ENCODE results near the gene TIGAR.

The TIGAR gene

GRCh38 chr12:4297617-4298016 is 23.4 kb upstream of the TIGAR start:
- Mint-ChIP-seq H3K4me1 (peaks cover 72% of the 10 kb centered on the region), H3K36me3 (ENCODE audit: low read depth) (peaks cover 94% of the 10 kb centered on the region), H3K27ac (peak overlapping the region; percentile 84), H3K9me3 (no peaks in the 10 kb centered on the region), H3K27me3 (ENCODE audit: low read depth, poor library complexity) (no peaks in the 10 kb centered on the region), H3K4me3 (no peak overlapping the region)
- TF ChIP-seq CTCF (IDR thresholded peaks at IDR 0.05) = no peak
- DNase-seq = no peak

DNA sequence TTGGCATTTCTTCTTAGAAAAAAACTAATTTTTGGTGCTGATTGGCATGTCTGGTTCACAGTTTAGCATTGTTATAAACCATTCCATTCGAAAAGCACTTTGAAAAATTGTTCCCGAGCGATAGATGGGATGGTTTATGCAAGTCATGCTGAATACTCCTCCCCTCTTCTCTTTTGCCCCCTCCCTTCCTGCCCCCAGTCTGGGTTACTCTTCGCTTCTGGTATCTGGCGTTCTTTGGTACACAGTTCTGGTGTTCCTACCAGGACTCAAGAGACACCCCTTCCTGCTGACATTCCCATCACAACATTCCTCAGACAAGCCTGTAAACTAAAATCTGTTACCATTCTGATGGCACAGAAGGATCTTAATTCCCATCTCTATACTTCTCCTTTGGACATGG is 20.1 kb upstream of the TIGAR start:
- H3K36me3 Mint-ChIP-seq (ENCODE audit: low read depth) = peaks cover 91% of the 10 kb centered on the region
- no peak overlapping the region for H3K4me3 Mint-ChIP-seq
- DNase-seq = no peak
- H3K9me3 Mint-ChIP-seq = no peaks in the 10 kb centered on the region
- no peak for TF ChIP-seq CTCF (IDR thresholded peaks at IDR 0.05)
- H3K27ac Mint-ChIP-seq = no peak overlapping the region
- no peaks in the 10 kb centered on the region for H3K27me3 Mint-ChIP-seq (ENCODE audit: low read depth, poor library complexity)
- H3K4me1 Mint-ChIP-seq = peaks cover 55% of the 10 kb centered on the region

GRCh38 chr12:4301932-4302501 is 19.0 kb upstream of the TIGAR start:
- DNase-seq = no peak
- H3K4me1 Mint-ChIP-seq = peaks cover 55% of the 10 kb centered on the region
- H3K27me3 Mint-ChIP-seq (ENCODE audit: low read depth, poor library complexity) = no peaks in the 10 kb centered on the region
- no peak for TF ChIP-seq CTCF (IDR thresholded peaks at IDR 0.05)
- H3K4me3 Mint-ChIP-seq = no peak overlapping the region
- peak overlapping the region; percentile 97 for H3K27ac Mint-ChIP-seq
- H3K9me3 Mint-ChIP-seq = no peaks in the 10 kb centered on the region
- H3K36me3 Mint-ChIP-seq (ENCODE audit: low read depth) = peaks cover 90% of the 10 kb centered on the region

- no peak for TF ChIP-seq CTCF (IDR thresholded peaks at IDR 0.05)
- no peak overlapping the region for H3K4me3 Mint-ChIP-seq
- no peaks in the 10 kb centered on the region for H3K9me3 Mint-ChIP-seq
- peaks cover 60% of the 10 kb centered on the region for H3K4me1 Mint-ChIP-seq
- peak overlapping the region; percentile 97 for H3K27ac Mint-ChIP-seq
- H3K36me3 Mint-ChIP-seq (ENCODE audit: low read depth) = peaks cover 83% of the 10 kb centered on the region
- H3K27me3 Mint-ChIP-seq (ENCODE audit: low read depth, poor library complexity) = no peaks in the 10 kb centered on the region
- DNase-seq = no peak
Observed at GRCh38 chr12:4302881-4303280, 18.1 kb upstream of the TIGAR start.

DNA sequence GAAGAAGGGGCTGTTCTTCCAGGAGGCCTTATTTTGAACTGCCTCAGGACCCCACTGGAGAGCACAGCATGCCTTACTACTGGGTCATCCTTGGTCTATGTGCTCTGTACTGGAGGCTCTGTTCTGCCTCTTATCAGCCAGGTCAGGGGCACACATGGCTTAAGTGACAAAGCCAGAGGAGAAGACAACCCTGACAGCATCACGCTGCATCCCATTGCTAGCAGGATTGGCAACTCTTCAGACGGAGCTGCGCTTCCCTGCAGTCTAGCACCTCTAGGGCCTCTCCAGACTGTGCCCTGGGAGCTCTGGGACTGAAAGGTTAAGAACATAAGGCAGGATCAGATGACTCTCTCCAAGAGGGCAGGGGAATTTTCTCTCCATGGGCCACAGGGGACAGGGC is 17.3 kb upstream of the TIGAR start:
- Mint-ChIP-seq H3K36me3 (ENCODE audit: low read depth) (peaks cover 75% of the 10 kb centered on the region), H3K27me3 (ENCODE audit: low read depth, poor library complexity) (no peaks in the 10 kb centered on the region), H3K4me3 (no peak overlapping the region), H3K4me1 (peaks cover 65% of the 10 kb centered on the region), H3K9me3 (no peaks in the 10 kb centered on the region), H3K27ac (peak overlapping the region; percentile 90)
- no peak for DNase-seq
- TF ChIP-seq CTCF (IDR thresholded peaks at IDR 0.05) = no peak

GRCh38 chr12:4307593-4308333 is 13.2 kb upstream of the TIGAR start:
- H3K36me3 Mint-ChIP-seq (ENCODE audit: low read depth) = peaks cover 54% of the 10 kb centered on the region
- peaks cover 35% of the 10 kb centered on the region for H3K4me1 Mint-ChIP-seq
- DNase-seq = peak; percentile 70
- H3K27me3 Mint-ChIP-seq (ENCODE audit: low read depth, poor library complexity) = no peaks in the 10 kb centered on the region
- peak overlapping the region; percentile 71 for H3K4me3 Mint-ChIP-seq
- TF ChIP-seq CTCF (IDR thresholded peaks at IDR 0.05) = peak; percentile 70
- no peaks in the 10 kb centered on the region for H3K9me3 Mint-ChIP-seq
- H3K27ac Mint-ChIP-seq = peak overlapping the region; percentile 28

Data from nephron progenitor cell (in vitro differentiated cells).